Breast epithelium (tissue), 4 donors: ENCODE results near the gene LGALS3BP. TPM values are rescaled to one million over a fixed set of nuclear protein-coding genes. Genes with fewer than 3 reads are reported as not detected.

Experiments
- DNase-seq, 2 donors: peaks; one replicate each; pipeline ENCODE4 v3.0.0-alpha.2; 2019; ENCODE audit warnings: low spot score in 2 of 2
- H3K27ac ChIP-seq, 2 donors: fragments of 200-600 bp; sonication (generic) in 1 of 2; one replicate each; pipeline ENCODE4 v1.5.1; 2016 to 2019; ENCODE audit warnings: mild to moderate bottlenecking in 1 of 2
- H3K27me3 ChIP-seq, 2 donors: fragments of 200-600 bp; sonication (generic) in 1 of 2; one replicate each; pipeline versions ENCODE4 v1.5.1 to v1.6.0; 2017 to 2019; ENCODE audit warnings: control low read depth in 1 of 2, mild to moderate bottlenecking in 1 of 2
- H3K36me3 ChIP-seq: fragments of 200-600 bp; one replicate; pipeline ENCODE4 v1.5.1; 2019
- H3K4me1 ChIP-seq, 2 donors: fragments of 200-600 bp; sonication (generic); one replicate each; pipeline ENCODE4 v1.5.1; 2016 to 2019; ENCODE audit warnings: control low read depth in 1 of 2
- H3K4me3 ChIP-seq, 3 donors: fragments of 200-600 bp; sonication (generic); 1 replicate in 2 of 3; 2 replicates in 1 of 3; pipeline ENCODE4 v1.5.1; 2016 to 2019; ENCODE audit warnings: mild to moderate bottlenecking in 3 of 3, moderate library complexity in 2 of 3
- H3K9me3 ChIP-seq, 2 donors: fragments of 200-600 bp; sonication (generic) in 1 of 2; one replicate each; pipeline ENCODE4 v1.5.1; 2016 to 2019; ENCODE audit warnings: control low read depth in 1 of 2
- CTCF ChIP-seq, 3 donors: fragments of 450-650 bp; IDR thresholded peaks; one replicate each; pipeline ENCODE4 v1.5.1; 2016 to 2017; ENCODE audit warnings: antibody characterized with exemption in 3 of 3, mild to moderate bottlenecking in 3 of 3, moderate library complexity in 3 of 3
- POLR2A ChIP-seq: fragments of 450-650 bp; IDR thresholded peaks from one replicate; pipeline ENCODE4 v1.6.1; 2016; ENCODE audit warnings: antibody characterized with exemption, mild to moderate bottlenecking, moderate library complexity
- POLR2AphosphoS5 ChIP-seq, 3 donors: sonication (generic); formaldehyde crosslinking; IDR thresholded peaks; one replicate each; pipeline ENCODE4 v1.6.1; 2017; ENCODE audit warnings: antibody characterized with exemption in 3 of 3
- intact Hi-C: fragments of 100-400 bp; cut with DNase I; formaldehyde crosslinking; loops from one replicate; pipeline ENCODE4 v1.15.1; 2023; ENCODE audit warnings: low total_unique reads
- total RNA-seq, 3 donors: library from RNA; depleted of rRNA; stranded (reverse); fragments of >200 nt; gene quantifications; one replicate each; pipeline ENCODE4 v1.1.0, GENCODE V29; 2016

LGALS3BP gene
- total RNA-seq, result 100 to 1,000 TPM; 192 to 532 (median 206) TPM

- Histone ChIP-seq H3K9me3 (no peaks in the 10 kb centered on the region), H3K4me1 (peaks cover 16 to 29% of the 10 kb centered on the region in 2 donors), H3K36me3 (no peaks in the 10 kb centered on the region), H3K27ac (peak within 1 kb of the TSS; percentile 78 to 85), H3K4me3 (peak within 1 kb of the TSS; percentile 28 to 66 (median 52)), H3K27me3 (no peaks in the 10 kb centered on the region)
- DNase-seq, result peak in 1 of 2 donors; percentile 57
- intact Hi-C loops, result loop anchor here (10.0 kb wide), 1 partner anchor 115 kb away; no protein-coding TSS in a partner anchor
- TF ChIP-seq POLR2A (no peak), POLR2AphosphoS5 (IDR thresholded peaks at IDR 0.05) (peak in 2 of 3 donors; percentile 14 to 26)
Observed at GRCh38 chr17:78979780-78980623, at the start of gene LGALS3BP. Gene LGALS3BP (minus strand): TSS chr17:78979923. CDS start chr17:78977191, 2,732 bp downstream.

- Histone ChIP-seq H3K4me1 (peaks cover 17 to 36% of the 10 kb centered on the region in 2 donors), H3K4me3 (peak overlapping the region in 1 of 3 donors; percentile 52), H3K36me3 (no peaks in the 10 kb centered on the region), H3K27ac (peak overlapping the region; percentile 79 to 87), H3K27me3 (no peaks in the 10 kb centered on the region), H3K9me3 (no peaks in the 10 kb centered on the region)
- peak in 1 of 2 donors; percentile 41 for DNase-seq
- intact Hi-C loops, result no loop called here
- TF ChIP-seq CTCF (IDR thresholded peaks at IDR 0.05) (no peak), POLR2A (no peak), POLR2AphosphoS5 (IDR thresholded peaks at IDR 0.05) (no peak)
Observed at GRCh38 chr17:79028496-79029326, 49.0 kb upstream of the LGALS3BP start.

GRCh38 chr17:79027925-79028491 is 48.3 kb upstream of the LGALS3BP start:
- no peak for TF ChIP-seq CTCF (IDR thresholded peaks at IDR 0.05)
- no peak for TF ChIP-seq POLR2AphosphoS5 (IDR thresholded peaks at IDR 0.05)
- no peak for TF ChIP-seq POLR2A
- Histone ChIP-seq H3K27ac (peak overlapping the region; percentile 79 to 87), H3K9me3 (no peaks in the 10 kb centered on the region), H3K4me1 (peaks cover 19 to 31% of the 10 kb centered on the region in 2 donors), H3K27me3 (no peaks in the 10 kb centered on the region), H3K36me3 (no peaks in the 10 kb centered on the region), H3K4me3 (peak overlapping the region in 2 of 3 donors; percentile 52 to 56)
- peak in 1 of 2 donors; percentile 53 for DNase-seq
- intact Hi-C loops, result no loop called here

GRCh38 chr17:79027274-79027924 is 47.7 kb upstream of the LGALS3BP start:
- intact Hi-C loops, result no loop called here
- TF ChIP-seq POLR2AphosphoS5 (IDR thresholded peaks at IDR 0.05) (no peak), POLR2A (no peak), CTCF (IDR thresholded peaks at IDR 0.05) (no peak)
- H3K4me1 ChIP-seq, result peaks cover 17 to 31% of the 10 kb centered on the region in 2 donors

More at GRCh38 chr17:79027274-79027924, 47.7 kb upstream of the LGALS3BP start:
- peak in 1 of 2 donors; percentile 46 for DNase-seq
- Histone ChIP-seq H3K36me3 (no peaks in the 10 kb centered on the region), H3K9me3 (no peaks in the 10 kb centered on the region), H3K27me3 (no peaks in the 10 kb centered on the region), H3K4me3 (peak overlapping the region; percentile 3 to 56 (median 52)), H3K27ac (peak overlapping the region; percentile 79 to 87)
